Measurements from ENCODE around the gene XPO4. TPM values are rescaled to one million over a fixed set of nuclear protein-coding genes. Genes with fewer than 3 reads are reported as not detected.

The XPO4 gene
- total and polyA plus RNA-seq, 10 of the 15 experiments (the other 5 are each of a cell fraction or from before 2014, with no cell fraction given) = 3.6 to 24.9 (median 18.4) TPM

- no peaks in the 10 kb centered on the region for H3K9me3 ChIP-seq (replicated peaks; ENCODE audit: control insufficient read depth, insufficient read depth, low read length)
- POLR2A ChIA-PET = no interaction called here
- intact Hi-C loops (cut with micrococcal nuclease; ENCODE audit: unreplicated experiment) (no loop called here), in situ Hi-C loops (cut with MboI) (no loop called here)
- H4K20me1 ChIP-seq (ENCODE audit: control insufficient read depth, insufficient read depth) = no peaks in the 10 kb centered on the region; the same call in 1 of the 2 replicates
- no peak for DNase-seq (ENCODE audit: low read depth, low spot score)
- SMC1A ChIA-PET (ENCODE audit: uncharacterized antibody, unreplicated experiment) = interaction anchor here (1.3 kb wide), 1 partner anchor 26 kb away, joined by 3 read pairs; no protein-coding TSS in a partner anchor
- H3K27ac ChIP-seq (ENCODE audit: control insufficient read depth, insufficient read depth) = no peak overlapping the region
- TF ChIP-seq RAD21 (IDR thresholded peaks at IDR 0.05; ENCODE audit: insufficient read depth, low read depth, low read length) = no peak
- no peak for TF ChIP-seq CTCF (IDR thresholded peaks at IDR 0.05 in 2 of 3, conservative IDR thresholded peaks at IDR 0.05 in 1 of 3; ENCODE audit: control insufficient read depth in 2 of 3, extremely low read depth in 1 of 3, insufficient read depth in 1 of 3, low read depth in 3 of 3, low read length in 3 of 3)
- no peak for TF ChIP-seq ATF7 (IDR thresholded peaks at IDR 0.05; ENCODE audit: low read depth)
- no peak for TF ChIP-seq CBX3 (IDR thresholded peaks at IDR 0.05; ENCODE audit: borderline replicate concordance, low read depth)
- no peak for TF ChIP-seq BMI1 (IDR thresholded peaks at IDR 0.05; ENCODE audit: borderline replicate concordance)
- TF ChIP-seq PBX3 (IDR thresholded peaks at IDR 0.05; ENCODE audit: insufficient replicate concordance, low read depth, low read length) = no peak
- TF ChIP-seq IKZF1 (conservative IDR thresholded peaks at IDR 0.05) = no peak
- TF ChIP-seq, protein P1, sequence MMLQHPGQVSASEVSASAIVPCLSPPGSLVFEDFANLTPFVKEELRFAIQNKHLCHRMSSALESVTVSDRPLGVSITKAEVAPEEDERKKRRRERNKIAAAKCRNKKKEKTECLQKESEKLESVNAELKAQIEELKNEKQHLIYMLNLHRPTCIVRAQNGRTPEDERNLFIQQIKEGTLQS (IDR thresholded peaks at IDR 0.05; ENCODE audit: borderline replicate concordance, extremely low read depth, low read depth, low read length) = no peak
- no peak for TF ChIP-seq FOS (IDR thresholded peaks at IDR 0.05; ENCODE audit: borderline replicate concordance, extremely low read depth, insufficient read length)
- no peak for TF ChIP-seq FOXK2 (IDR thresholded peaks at IDR 0.05)
- no peak for TF ChIP-seq NRF1 (conservative IDR thresholded peaks at IDR 0.05; ENCODE audit: low read depth, low read length)
- TF ChIP-seq NR2C2 (IDR thresholded peaks at IDR 0.05; ENCODE audit: borderline replicate concordance, control insufficient read depth, insufficient read length, low read depth) = no peak
- TF ChIP-seq RFX5 (IDR thresholded peaks at IDR 0.05; ENCODE audit: low read depth, low read length) = no peak
- no peak for TF ChIP-seq SREBF1 (IDR thresholded peaks at IDR 0.05; ENCODE audit: low read length)
- no peak for TF ChIP-seq PAX5 (IDR thresholded peaks at IDR 0.05; ENCODE audit: borderline replicate concordance, low read depth, low read length)
- TF ChIP-seq TCF12 (IDR thresholded peaks at IDR 0.05; ENCODE audit: low read depth, low read length) = no peak
- TF ChIP-seq, protein P2, sequence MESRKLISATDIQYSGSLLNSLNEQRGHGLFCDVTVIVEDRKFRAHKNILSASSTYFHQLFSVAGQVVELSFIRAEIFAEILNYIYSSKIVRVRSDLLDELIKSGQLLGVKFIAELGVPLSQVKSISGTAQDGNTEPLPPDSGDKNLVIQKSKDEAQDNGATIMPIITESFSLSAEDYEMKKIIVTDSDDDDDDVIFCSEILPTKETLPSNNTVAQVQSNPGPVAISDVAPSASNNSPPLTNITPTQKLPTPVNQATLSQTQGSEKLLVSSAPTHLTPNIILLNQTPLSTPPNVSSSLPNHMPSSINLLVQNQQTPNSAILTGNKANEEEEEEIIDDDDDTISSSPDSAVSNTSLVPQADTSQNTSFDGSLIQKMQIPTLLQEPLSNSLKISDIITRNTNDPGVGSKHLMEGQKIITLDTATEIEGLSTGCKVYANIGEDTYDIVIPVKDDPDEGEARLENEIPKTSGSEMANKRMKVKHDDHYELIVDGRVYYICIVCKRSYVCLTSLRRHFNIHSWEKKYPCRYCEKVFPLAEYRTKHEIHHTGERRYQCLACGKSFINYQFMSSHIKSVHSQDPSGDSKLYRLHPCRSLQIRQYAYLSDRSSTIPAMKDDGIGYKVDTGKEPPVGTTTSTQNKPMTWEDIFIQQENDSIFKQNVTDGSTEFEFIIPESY (IDR thresholded peaks at IDR 0.05) = no peak
- BruUV-seq (replicated peaks) = no TSS peak
- no peak for FAIRE-seq
- H3K4me1 ChIP-seq (ENCODE audit: control insufficient read depth, insufficient read depth, low read length) = no peaks in the 10 kb centered on the region
- H2AFZ ChIP-seq (ENCODE audit: control insufficient read depth, low read depth, low read length) = no peak overlapping the region
- no peak overlapping the region for H3K9ac ChIP-seq (ENCODE audit: control insufficient read depth, insufficient read depth, low read length)
- CTCF ChIA-PET = no interaction called here
- no peak for ATAC-seq
- RAD21 ChIA-PET (ENCODE audit: unreplicated experiment) = no interaction called here
- H3K4me3 ChIP-seq = no peak overlapping the region
- 0 out of 4 replicates have a peak, but pooled peaks cover 0 to 3% of the 10 kb centered on the region in 2 experiments for H3K36me3 ChIP-seq (ENCODE audit: control insufficient read depth in 2 of 2, insufficient read depth in 2 of 2, low read length in 1 of 2)
- no peaks in the 10 kb centered on the region for H3K27me3 ChIP-seq (replicated peaks in 1 of 2; ENCODE audit: control insufficient read depth in 2 of 2, insufficient read depth in 2 of 2, low read length in 1 of 2)
- peaks cover 63% of the 10 kb centered on the region for H3K79me2 ChIP-seq (ENCODE audit: control insufficient read depth, insufficient read depth, low read length)
- 69% methylated on average over 2 of the region's 2 CpGs for WGBS (ENCODE audit: insufficient coverage, insufficient replicate concordance, low lambda C conversion rate, missing lambda C conversion rate)
- H3K4me2 ChIP-seq (ENCODE audit: control insufficient read depth, insufficient read depth) = no peak overlapping the region
These were observed 8.3 kb downstream of the XPO4 start for GRCh38 chr13:20894245-20894644.

Measured in GM12878 (cell line).